Measurements from ENCODE around the gene MAB21L4.

DNA sequence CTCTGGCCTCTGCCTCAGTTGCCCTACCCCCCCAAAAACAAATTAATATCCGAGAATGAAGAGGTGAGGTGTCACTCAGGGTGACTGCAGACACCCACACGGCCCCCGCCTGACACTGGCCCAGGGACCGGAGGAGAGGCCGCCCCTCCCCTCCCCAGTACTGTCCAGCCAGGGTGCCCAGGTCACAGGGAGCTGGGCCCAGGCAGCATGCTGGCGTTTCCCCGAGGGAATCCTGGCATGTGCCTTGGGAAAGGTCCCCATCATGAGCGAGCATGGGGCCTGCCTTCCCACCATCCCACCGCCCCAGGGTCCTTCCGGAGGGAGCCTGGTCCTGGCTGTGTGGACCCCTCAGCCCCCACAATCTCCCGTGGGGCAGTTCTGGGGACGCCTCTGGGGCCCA, 3.0 kb downstream of the MAB21L4 start:
- no peak for TF ChIP-seq CTCF (IDR thresholded peaks at IDR 0.05)
- no peak for TF ChIP-seq POLR2A (IDR thresholded peaks at IDR 0.05)

All from lower leg skin (tissue), 3 donors.